Kidney tubule cell (primary cell): ENCODE measurements around the gene TM9SF3.
A peak's percentile ranks its signal among the peaks of the same experiment; 100 is the strongest.
"Not testable (repeated sequence)": the region's sequence is repeated elsewhere in the genome, so short reads cannot be mapped to it uniquely, and the experiment has no call there.

Experiments
- DNase-seq: peaks from one replicate; pipeline ENCODE4 v3.0.0-alpha.2; 2018; ENCODE audit warnings: low spot score

Gene TM9SF3

DNA sequence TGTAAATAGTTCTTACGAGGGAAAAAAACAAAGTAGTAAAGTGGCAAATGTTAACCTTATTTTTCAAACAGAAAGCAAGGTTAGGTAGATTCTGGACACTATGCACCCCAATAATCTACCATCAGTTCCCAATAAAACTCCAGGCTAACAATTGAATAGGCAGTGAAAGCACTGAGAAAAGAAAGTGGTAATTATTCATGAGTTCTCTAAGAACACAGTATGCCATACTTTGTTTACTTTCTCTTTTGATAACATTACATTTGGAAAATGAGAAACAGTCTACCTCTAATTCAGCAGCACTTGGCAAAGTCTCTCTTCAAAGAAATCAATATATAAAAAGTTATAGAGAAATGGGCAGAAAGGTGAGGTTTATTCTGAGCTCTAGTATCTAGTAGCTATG, 18.4 kb downstream of the TM9SF3 start:
- DNase-seq: no peak

DNA sequence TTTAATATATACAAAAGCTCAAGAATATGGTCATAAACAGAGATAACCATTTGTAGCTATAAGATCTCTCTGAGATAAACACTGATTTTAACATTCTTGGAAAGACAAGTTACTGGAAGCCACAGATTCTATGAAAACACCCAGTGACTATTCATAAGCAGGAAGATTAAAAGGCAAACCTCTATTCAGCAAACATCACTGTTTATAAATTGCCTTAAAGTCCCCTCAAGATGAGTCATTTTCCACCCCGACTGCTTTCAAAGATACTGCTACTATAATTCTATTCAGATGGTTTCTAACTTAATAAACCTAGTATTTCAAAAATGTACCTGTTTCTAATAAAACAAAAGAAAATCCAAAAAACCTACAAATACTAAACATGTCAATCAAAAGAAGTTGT, 21.0 kb downstream of the TM9SF3 start:
- DNase-seq: peak; percentile 24

DNA sequence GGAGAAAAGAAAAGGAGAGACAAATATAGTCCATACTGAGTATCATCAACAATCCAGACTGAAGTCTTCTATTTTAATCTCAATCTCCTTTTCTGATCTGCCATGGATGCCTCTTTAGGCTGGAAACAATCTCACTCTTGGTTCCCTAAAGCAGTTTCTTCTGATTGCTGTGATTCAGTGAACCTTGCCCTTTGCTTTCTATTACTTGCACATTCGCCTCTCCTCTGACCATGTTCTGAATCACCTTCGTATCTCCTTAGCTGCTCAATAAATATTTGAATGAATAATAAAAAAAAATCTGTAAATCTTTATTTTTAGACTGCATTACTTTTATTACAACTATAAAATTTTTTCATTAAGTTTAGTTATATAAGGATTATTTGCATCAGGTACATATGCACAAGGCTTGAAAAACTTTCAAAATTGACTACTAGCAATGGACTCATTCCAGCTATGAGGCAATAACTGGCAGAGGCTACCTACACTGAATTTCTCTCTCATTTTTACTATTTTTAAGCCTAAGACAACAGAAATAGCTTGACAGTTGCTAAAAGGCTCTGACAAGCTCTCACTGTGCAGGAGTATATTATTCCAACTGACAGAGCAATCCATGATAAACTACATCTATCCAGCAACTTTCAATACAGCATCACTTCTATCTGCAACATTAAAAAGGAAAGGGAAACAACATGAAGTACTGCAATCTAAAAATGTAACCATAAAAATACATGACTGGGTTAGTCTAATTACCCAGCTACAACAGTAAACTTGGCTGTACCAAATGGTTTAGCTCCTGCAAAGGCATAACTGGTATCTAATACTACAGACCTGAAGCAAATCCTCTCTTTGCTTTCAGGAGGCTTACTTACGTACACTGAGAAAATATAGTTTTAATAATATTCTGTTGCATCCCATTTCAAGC, 25.6 kb downstream of the TM9SF3 start:
- DNase-seq: peak; percentile 30

DNA sequence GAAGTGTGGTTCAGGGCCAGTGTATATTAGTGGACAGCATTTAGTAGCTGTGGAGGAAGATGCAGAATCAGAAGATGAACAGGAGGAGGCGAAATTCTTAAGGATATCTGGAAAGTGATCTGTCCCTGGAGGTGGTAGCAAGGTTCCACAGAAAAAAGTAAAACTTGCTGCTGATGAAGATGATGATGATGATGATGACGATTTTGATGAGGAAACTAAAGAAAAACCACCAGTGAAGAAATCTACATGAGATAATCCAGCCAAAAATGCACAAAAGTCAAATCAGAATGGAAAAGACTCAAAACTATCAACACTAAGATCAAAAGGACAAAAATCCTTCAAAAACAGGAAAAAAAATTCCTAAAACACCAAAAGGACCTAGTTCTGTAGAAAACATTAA, 26.3 kb downstream of the TM9SF3 start:
- no peak for DNase-seq

GRCh38 chr10:96556003-96556402, 30.8 kb downstream of the TM9SF3 start:
- no peak for DNase-seq

- DNase-seq: no peak
Observed at GRCh38 chr10:96555330-96555729, 31.5 kb downstream of the TM9SF3 start.

DNA sequence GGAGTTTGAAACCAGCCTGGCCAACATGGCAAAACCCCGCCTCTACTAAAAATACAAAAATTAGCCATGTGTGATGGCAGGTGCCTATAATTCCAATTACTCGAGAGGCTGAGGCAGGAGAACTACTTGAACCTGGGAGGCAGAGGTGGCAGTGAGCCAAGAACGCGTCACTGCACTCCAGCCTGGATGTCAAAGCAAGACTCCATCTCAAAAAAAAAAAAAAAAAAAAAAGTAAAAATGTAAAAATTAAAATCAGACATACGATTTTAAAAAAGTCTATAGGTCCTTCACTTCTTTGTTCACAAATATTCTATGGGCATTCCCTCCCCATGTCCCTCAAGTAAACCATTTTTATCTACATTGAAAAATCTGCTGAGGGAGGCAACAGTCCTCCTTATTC, 38.2 kb downstream of the TM9SF3 start:
- DNase-seq: no peak

DNA sequence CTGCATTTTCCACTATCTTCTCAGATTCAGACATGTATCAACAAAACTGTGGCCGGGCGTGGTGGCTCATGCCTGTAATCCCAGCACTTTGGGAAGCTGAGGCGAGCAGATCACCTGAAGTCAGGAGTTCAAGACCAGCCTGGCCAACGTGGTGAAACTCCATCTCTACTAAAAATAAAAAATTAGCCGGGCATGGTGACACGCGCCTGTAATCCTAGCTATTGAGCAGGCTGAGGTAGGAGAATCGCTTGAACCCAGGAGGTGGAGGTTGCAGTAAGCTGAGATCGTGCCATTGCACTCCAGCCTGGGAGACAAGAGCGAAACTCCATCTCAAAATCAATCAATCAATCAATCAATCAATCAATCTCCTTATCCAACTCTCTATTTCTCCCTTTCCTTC, 41.3 kb downstream of the TM9SF3 start:
- not testable (repeated sequence) for DNase-seq

GRCh38 chr10:96541921-96542320, 44.9 kb downstream of the TM9SF3 start:
- DNase-seq: no peak

- no peak for DNase-seq
Observed at GRCh38 chr10:96540240-96540639, 46.6 kb downstream of the TM9SF3 start.

GRCh38 chr10:96538683-96539082, 48.1 kb downstream of the TM9SF3 start:
- no peak for DNase-seq

DNA sequence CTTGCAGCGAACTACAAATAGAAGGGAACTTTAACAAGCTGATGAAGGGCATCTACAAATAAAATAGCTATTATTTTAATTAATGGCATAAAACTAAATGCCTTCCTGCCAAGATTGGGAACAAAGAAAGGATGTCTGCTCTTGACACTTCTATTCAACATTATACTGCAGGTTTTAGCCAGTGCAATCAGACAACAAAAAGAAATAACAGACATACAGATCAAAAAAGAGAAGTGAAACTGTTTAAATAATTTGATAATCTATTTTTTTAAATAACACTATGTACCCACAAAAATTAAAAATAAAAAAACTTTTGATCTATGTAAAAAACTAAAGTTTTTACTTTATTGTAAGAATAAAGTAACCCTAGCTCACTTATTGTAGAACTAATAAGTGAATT, 50.7 kb downstream of the TM9SF3 start:
- no peak for DNase-seq

- DNase-seq: no peak
Observed at GRCh38 chr10:96532523-96532922, 54.3 kb downstream of the TM9SF3 start.

DNA sequence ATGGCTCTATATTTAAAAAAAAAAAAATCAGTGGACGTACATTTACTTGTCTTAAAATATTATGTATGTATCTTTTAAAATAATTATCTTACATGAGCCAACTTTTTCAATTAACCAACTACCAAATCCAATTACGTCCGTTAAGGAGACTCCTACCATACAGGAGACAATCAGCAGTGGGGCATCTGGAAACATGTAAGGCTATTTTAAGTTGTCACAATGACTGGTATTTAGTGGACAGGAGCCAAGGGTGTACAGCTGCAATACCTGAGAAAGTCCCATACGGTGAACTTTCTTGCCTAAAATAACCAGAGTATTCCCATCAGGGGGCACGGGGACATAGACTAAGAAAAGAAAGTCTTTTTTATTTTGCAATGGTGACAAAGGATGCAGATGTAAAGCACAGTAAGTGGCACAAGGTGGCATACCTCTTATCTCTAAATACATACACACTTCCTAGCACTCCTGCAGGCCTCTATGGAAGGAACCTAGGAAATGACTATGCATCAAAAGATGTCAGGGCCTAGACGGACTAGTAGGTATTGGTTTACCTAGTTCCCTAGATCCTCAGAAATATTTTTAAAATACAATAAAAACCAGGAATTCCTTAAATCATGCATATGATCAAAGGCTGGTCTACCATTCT, 57.1 kb downstream of the TM9SF3 start:
- no peak for DNase-seq

DNA sequence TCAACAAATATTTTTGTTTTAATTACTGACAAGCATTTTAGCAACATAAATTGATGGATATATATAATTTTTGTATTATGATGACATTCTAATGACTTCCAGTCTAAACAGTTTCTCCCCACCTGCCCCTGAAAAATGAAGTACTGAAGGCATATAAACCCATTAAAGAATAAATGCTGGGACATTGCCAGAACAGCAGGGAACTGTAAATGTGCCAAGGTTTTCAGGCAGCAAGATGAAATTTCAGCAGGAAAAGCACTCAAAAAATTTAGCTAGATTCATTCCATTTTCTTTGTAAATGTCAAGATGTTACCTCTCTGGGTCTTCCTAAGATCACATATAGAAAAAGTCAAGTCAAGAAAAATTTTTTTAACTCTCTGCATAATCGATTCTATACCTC, 62.1 kb downstream of the TM9SF3 start:
- DNase-seq: no peak

GRCh38 chr10:96517284-96517683, 69.5 kb downstream of the TM9SF3 start:
- DNase-seq: no peak

DNA sequence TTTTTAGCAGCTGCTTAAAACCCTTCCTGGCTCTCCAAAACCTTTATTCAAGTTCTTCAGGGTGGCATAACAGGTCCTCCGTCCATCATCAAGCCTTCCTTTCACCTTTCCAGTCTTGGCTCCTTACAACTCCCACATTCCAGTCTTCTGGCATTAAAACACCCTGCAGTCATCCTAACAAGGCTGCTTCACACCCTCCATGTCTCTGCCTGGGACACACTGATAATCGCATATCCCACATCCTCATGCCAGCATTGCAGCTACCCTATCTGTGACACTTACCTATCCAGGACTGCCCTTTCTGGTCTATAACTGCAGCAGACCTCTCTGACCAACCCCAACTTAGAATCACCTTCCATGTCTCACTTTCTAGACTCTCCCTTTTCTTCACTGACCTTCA, 70.5 kb downstream of the TM9SF3 start:
- no peak for DNase-seq

GRCh38 chr10:96513698-96514561, 72.9 kb downstream of the TM9SF3 start, which contains the start of gene TLL2:
TLL2 (minus strand) TSS chr10:96513926; CDS start chr10:96513685, 241 bp downstream.
- DNase-seq: peak; percentile 96

DNA sequence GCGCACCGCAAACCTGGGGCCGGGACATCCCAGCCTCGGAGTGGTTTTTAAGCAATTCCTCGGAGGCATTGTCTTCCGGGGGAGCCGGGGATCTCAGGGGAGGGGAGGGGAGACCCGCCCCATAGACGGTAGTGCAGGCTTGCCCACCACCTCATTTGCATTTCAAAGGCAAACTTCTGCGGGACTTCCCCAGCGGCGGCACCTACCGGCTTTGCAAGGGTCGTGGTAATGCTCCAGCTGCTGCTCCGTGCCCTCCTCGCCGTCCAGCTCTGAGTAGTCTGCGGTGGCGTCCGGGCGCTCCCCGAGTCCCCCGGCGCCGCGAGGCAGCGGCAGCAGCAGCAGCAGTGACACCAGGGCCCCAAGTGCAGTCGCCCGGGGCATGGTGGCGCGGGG, 73.5 kb downstream of the TM9SF3 start:
- DNase-seq: no peak

DNA sequence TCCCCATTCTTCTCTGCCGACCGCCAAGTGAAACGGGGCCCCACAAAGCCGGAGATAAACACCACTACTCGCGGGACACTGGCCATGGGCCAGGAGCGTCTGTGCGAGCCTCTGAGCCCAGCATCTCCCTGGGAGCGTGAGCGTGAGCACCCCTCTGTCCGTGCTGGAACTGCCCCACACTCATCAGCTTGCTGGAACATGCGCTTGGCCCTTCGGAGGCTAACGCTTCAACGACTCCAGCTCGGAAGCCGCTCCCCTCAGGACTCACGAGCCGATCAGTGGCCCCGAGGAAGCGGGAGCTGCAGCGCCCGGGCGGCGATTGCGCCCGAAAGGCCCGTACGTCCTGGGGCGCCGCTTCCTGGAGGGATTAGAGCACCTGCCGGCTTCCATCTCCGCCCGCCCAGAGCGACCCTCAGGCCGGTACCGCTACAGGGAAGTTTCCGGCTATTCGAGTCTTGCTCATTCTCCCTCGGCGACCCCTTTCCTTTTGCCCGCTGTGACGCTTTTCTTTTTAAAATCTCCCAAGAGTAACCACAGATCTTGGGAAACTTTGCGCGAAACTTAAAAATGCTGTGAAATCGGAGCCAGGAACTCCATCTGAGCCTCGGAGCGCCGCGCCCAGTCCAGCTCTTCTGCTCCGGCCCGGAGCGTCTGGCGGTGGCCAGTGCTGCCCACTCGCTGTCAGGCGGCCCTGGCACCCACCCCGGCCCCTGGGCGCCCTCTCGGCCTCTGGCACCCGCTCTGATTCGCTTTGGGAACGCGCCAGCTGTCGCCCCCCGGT, 74.1 kb downstream of the TM9SF3 start:
- DNase-seq: peak; percentile 74
